Thymus (tissue), 11 donors: ENCODE results near the gene GDF15. TPM values are rescaled to one million over a fixed set of nuclear protein-coding genes. Genes with fewer than 3 reads are reported as not detected.

Experiments
- DNase-seq, 9 donors: peaks; one replicate each; pipeline ENCODE4 v3.0.0-alpha.2; 2013; ENCODE audit warnings: low spot score in 9 of 9, low read depth in 6 of 9, missing footprints in 1 of 9
- H3K27ac ChIP-seq, 2 donors: one replicate each; pipeline ENCODE4 v1.5.1; 2013; ENCODE audit warnings: control low read depth in 1 of 2, low read depth in 1 of 2, low read length in 1 of 2, mild to moderate bottlenecking in 1 of 2, moderate library complexity in 1 of 2
- H3K27me3 ChIP-seq, 2 donors: one replicate each; pipeline ENCODE4 v1.5.1; 2013; ENCODE audit warnings: low read length in 1 of 2; ENCODE audit not compliant: control insufficient read depth in 2 of 2, insufficient read depth in 1 of 2
- H3K36me3 ChIP-seq, 2 donors: one replicate each; pipeline ENCODE4 v1.5.1; 2013; ENCODE audit warnings: low read length in 1 of 2, mild to moderate bottlenecking in 1 of 2, moderate library complexity in 1 of 2; ENCODE audit not compliant: control insufficient read depth in 2 of 2, insufficient read depth in 2 of 2
- H3K4me1 ChIP-seq, 2 donors: one replicate each; pipeline ENCODE4 v1.5.1; 2013; ENCODE audit warnings: low read length in 2 of 2; ENCODE audit not compliant: control insufficient read depth in 2 of 2, insufficient read depth in 2 of 2
- H3K4me3 ChIP-seq, 2 donors: one replicate each; pipeline ENCODE4 v1.5.1; 2013; ENCODE audit warnings: low read length in 2 of 2, control low read depth in 1 of 2, mild to moderate bottlenecking in 1 of 2
- H3K9me3 ChIP-seq, 2 donors: one replicate each; pipeline ENCODE4 v1.5.1; 2013; ENCODE audit warnings: low read length in 1 of 2, mild to moderate bottlenecking in 1 of 2; ENCODE audit not compliant: control insufficient read depth in 2 of 2, insufficient read depth in 1 of 2
- WGBS: extraction: QIAGEN DNeasy Blood & Tissue Kit; methylation state at CpG from one replicate; pipeline ENCODE4 v1.1.7; 2013; 5-methylcytosine and 5-hydroxymethylcytosine counted together
- polyA plus RNA-seq: library from polyadenylated mRNA; stranded (reverse); fragments of 200-250 nt; gene quantifications from one replicate; pipeline ENCODE4 v1.2.3, GENCODE V29; 2013
- total RNA-seq: library from RNA; stranded (reverse); fragments of 120-200 nt; gene quantifications from one replicate; pipeline ENCODE4 v1.2.4, GENCODE V29; 2013
- donor health status: healthy.

GDF15 gene
- total and polyA plus RNA-seq, 2 donors: 0.42 to 2.2 TPM

DNA sequence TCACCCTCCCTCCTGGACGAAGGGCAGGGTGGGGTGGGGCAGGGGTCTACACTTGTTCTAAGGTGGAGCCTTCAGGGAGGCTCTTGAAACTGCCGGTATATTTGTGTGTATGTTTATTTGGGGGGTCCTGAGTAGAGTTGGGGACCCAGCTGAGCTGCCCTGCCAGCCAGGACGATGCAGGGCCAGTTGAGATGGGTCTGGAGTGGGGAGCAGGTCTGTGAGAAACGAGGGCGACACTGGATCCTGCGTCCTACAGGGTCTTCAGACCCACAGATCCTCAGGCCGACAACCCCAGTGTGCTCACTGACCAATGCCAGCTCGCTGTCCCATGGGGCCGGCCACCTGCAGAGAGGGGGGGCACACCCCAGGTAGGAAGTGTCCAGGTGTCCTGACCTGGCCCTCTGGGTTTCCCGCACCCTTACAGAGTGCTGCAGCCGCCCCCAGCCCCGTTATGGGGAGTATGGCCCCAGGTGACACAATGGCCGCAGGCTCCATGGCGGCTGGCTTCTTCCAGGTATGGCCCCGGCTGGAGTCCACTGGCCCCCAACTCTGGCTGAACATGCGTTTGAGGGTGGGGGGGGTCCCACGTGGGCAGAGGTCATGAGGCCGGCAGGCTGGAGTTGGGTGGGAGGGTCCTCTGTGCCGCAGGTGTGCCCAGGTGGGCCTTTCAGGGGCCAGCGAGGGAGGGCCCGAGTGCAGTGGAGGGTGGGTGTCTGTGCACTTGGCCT lies 44.6 kb downstream of the GDF15 start:
- Histone ChIP-seq H3K9me3 (no peaks in the 10 kb centered on the region), H3K27me3 (peaks cover 0 to 2% of the 10 kb centered on the region in 2 donors), H3K4me1 (peaks cover 22 to 60% of the 10 kb centered on the region in 2 donors), H3K4me3 (no peak overlapping the region), H3K36me3 (peaks cover 5 to 23% of the 10 kb centered on the region in 2 donors), H3K27ac (no peak overlapping the region)
- 96% methylated on average over 21 of the region's 21 CpGs for WGBS
- DNase-seq: no peak

- Histone ChIP-seq H3K36me3 (peaks cover 5 to 23% of the 10 kb centered on the region in 2 donors), H3K4me1 (peaks cover 26 to 58% of the 10 kb centered on the region in 2 donors), H3K9me3 (peaks cover 0 to 3% of the 10 kb centered on the region in 2 donors), H3K27me3 (peaks cover 0 to 4% of the 10 kb centered on the region in 2 donors), H3K4me3 (no peak overlapping the region), H3K27ac (no peak overlapping the region)
- no peak for DNase-seq
- WGBS: 92% methylated on average over 34 of the region's 34 CpGs
Observed at GRCh38 chr19:18431351-18432197, 45.6 kb downstream of the GDF15 start.

DNA sequence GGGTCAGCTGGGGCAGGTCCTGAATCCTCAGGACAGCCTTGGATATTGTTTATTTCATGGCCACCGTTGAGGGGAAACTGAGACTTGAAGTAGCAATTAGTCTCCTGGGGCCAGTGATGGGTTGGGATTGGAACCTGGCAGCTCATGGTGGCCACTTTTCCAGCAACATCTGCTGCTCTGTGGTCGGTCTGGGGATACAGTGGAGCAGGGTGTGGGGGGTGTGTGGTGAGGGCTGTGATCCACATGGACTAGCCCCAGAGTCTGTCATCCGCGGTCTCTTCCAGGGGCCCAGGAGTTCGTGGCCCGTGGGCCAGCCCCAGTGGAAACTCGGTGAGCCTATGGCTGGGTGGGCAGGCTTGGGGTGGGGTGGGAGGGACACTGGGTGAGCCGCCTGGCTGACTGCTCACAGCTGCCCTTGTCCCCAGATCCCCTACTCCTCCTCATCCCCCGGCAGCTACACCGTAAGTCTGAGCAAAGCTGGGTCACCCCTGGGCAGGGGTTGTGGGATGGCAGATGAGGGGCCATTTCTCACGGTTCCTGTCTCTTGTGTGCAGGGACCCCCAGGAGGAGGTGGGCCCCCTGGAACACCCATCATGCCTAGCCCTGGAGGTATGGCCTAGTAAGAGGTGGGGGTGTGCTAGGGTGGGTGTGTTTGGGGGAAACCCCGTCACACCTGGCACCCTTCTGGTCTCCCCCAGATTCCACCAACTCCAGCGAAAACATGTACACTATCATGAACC lies 46.5 kb downstream of the GDF15 start:
- peaks cover 3 to 12% of the 10 kb centered on the region in 2 donors for H3K27me3 ChIP-seq
- 79% methylated on average over 13 of the region's 13 CpGs for WGBS
- peaks cover 30 to 62% of the 10 kb centered on the region in 2 donors for H3K4me1 ChIP-seq
- H3K9me3 ChIP-seq: peaks cover 0 to 8% of the 10 kb centered on the region in 2 donors
- H3K4me3 ChIP-seq: no peak overlapping the region
- peaks cover 5 to 23% of the 10 kb centered on the region in 2 donors for H3K36me3 ChIP-seq
- no peak for DNase-seq
- H3K27ac ChIP-seq: no peak overlapping the region

DNA sequence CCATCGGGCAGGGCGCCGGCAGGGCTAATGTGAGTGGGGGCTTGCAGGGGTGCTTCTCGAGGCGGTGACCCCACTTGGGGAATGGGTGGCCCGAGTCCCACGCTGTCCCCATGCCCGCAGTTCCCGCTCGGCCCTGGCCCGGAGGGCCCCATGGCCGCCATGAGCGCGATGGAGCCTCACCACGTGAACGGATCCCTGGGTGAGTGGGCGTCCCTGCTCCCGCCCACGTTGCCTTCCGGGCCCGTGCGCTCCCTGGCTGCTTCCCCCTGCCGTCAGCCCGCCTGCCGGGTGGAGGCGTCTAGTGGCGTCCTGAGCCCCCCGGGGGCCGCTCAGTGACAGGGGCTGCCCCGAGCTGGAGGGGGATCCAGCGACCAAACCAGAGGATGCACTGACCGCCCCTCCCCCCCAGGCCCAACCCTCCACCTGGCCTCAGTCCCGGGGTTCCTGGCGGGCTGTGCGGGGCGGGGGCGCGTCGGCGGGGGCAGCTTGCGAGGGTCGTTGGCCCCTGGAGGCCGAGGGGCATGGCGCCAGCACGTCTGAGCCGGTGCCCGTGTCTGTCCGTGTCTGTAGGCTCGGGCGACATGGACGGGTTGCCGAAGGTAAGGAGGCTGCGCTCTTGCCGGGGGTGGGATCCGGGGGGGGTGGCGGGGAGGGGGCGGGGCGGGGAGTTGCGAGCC lies 47.2 kb downstream of the GDF15 start:
- Histone ChIP-seq H3K27ac (peak overlapping the region in 1 of 2 donors; percentile 42), H3K9me3 (peaks cover 0 to 8% of the 10 kb centered on the region in 2 donors), H3K27me3 (peaks cover 9 to 18% of the 10 kb centered on the region in 2 donors), H3K4me3 (peak overlapping the region in 1 of 2 donors; percentile 48), H3K4me1 (peaks cover 33 to 63% of the 10 kb centered on the region in 2 donors), H3K36me3 (peaks cover 5 to 23% of the 10 kb centered on the region in 2 donors)
- 10% methylated on average over 56 of the region's 59 CpGs for WGBS
- no peak for DNase-seq

- 36% methylated on average over 60 of the region's 60 CpGs for WGBS
- H3K36me3 ChIP-seq: peaks cover 5 to 23% of the 10 kb centered on the region in 2 donors
- peaks cover 0 to 8% of the 10 kb centered on the region in 2 donors for H3K9me3 ChIP-seq
- H3K27ac ChIP-seq: no peak overlapping the region
- DNase-seq: no peak
- H3K4me1 ChIP-seq: peaks cover 30 to 61% of the 10 kb centered on the region in 2 donors
- peak overlapping the region in 1 of 2 donors; percentile 48 for H3K4me3 ChIP-seq
- H3K27me3 ChIP-seq: peaks cover 11 to 25% of the 10 kb centered on the region in 2 donors
Observed at GRCh38 chr19:18433735-18434398, 47.9 kb downstream of the GDF15 start.

GRCh38 chr19:18434411-18435175 lies 48.6 kb downstream of the GDF15 start:
- Histone ChIP-seq H3K4me3 (no peak overlapping the region), H3K4me1 (peaks cover 25 to 62% of the 10 kb centered on the region in 2 donors), H3K9me3 (peaks cover 0 to 8% of the 10 kb centered on the region in 2 donors), H3K27me3 (peaks cover 11 to 30% of the 10 kb centered on the region in 2 donors), H3K36me3 (peaks cover 5 to 23% of the 10 kb centered on the region in 2 donors), H3K27ac (no peak overlapping the region)
- no peak for DNase-seq
- WGBS: 95% methylated on average over 21 of the region's 21 CpGs

GRCh38 chr19:18435178-18435841 lies 49.4 kb downstream of the GDF15 start:
- H3K27ac ChIP-seq: no peak overlapping the region

More at GRCh38 chr19:18435178-18435841, 49.4 kb downstream of the GDF15 start:
- Histone ChIP-seq H3K9me3 (peaks cover 0 to 8% of the 10 kb centered on the region in 2 donors), H3K27me3 (peaks cover 11 to 30% of the 10 kb centered on the region in 2 donors), H3K4me1 (peaks cover 21 to 57% of the 10 kb centered on the region in 2 donors), H3K36me3 (peaks cover 5 to 23% of the 10 kb centered on the region in 2 donors), H3K4me3 (no peak overlapping the region)
- no peak for DNase-seq
- 98% methylated on average over 49 of the region's 49 CpGs for WGBS
